ENCODE measurements around the gene HMX2.

Gene HMX2

GRCh38 chr10:123151737-123152135, 3.8 kb downstream of the HMX2 start:
- TF ChIP-seq, protein P1, sequence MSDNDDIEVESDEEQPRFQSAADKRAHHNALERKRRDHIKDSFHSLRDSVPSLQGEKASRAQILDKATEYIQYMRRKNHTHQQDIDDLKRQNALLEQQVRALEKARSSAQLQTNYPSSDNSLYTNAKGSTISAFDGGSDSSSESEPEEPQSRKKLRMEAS (IDR thresholded peaks at IDR 0.05; ENCODE audit: low read depth, low read length), result no peak
- TF ChIP-seq CTCF (IDR thresholded peaks at IDR 0.05; ENCODE audit: low read depth, low read length), result no peak
- no peak for TF ChIP-seq POLR2A (IDR thresholded peaks at IDR 0.05; ENCODE audit: extremely low read depth, insufficient read length)
- TF ChIP-seq MYC (IDR thresholded peaks at IDR 0.05; ENCODE audit: low read depth, low read length), result no peak
- H3K4me3 ChIP-seq (ENCODE audit: low read depth, low read length), result no peak overlapping the region
- DNase-seq (ENCODE audit: low read depth), result no peak

DNA sequence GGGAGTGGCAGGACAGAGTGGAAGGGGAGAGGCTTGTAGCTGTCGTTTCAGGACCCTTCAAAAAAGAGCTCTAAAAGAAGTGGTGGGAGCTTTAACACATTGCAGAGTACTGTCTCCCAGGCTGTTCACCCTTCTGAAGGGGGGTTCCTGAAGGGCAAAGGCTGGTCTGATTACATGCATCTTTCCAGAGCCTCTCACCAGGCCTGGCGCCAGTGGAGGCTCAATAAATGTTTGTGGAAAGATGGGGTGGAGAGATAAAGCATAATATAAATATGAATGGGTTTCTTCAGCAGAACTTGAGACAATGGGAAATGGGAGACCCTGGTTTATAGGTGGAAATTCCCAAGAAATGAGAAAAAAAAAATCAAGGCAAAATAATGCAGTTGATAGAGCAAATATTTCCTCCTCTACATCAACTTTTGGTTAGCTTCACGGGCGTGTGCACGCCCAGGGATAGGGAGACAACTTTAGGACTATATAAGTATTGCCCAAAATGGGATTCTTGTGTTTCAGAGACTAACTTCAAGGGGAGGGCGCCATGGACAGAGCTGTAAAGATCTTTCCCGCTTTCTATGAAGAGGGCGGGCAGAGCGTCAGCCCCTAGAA, 5.7 kb downstream of the HMX2 start:
- TF ChIP-seq, protein P1 (IDR thresholded peaks at IDR 0.05; ENCODE audit: low read depth, low read length), result no peak
- TF ChIP-seq MYC (IDR thresholded peaks at IDR 0.05; ENCODE audit: low read depth, low read length) (no peak), POLR2A (IDR thresholded peaks at IDR 0.05; ENCODE audit: extremely low read depth, insufficient read length) (no peak), CTCF (IDR thresholded peaks at IDR 0.05; ENCODE audit: low read depth, low read length) (no peak)
- no peak for DNase-seq (ENCODE audit: low read depth)
- H3K4me3 ChIP-seq (ENCODE audit: low read depth, low read length), result no peak overlapping the region

DNA sequence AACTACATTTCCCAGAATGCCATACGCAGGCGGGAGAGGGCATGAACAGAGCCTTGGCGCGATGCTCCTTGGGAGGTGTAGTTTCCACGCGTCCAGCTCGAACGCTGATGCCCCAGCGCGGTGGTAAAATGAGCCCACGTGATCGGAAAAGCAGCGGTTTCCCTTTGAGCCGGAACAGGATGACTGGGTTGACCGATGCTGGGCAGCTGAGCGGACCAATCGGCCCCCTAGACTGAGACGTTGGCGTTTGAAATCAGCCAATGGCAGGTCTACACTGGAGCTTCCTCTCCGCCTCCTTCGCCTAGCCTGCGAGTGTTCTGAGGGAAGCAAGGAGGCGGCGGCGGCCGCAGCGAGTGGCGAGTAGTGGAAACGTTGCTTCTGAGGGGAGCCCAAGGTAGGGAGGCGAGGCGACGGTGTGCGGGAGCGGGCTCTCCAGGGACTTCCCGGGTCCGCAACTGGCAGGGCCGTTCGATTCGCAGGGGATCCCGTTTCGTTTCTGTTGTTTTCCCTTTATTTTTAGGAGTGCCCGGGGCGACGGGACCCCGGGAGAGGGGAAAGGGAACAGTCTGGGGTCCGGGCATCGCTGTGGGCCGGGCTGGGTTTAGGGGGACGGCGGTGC, 6.3 kb downstream of the HMX2 start, which contains the start of gene BUB3:
TSS of gene BUB3 (plus strand) at position 311 of the 619 bp plus-strand sequence. CDS start 516 bp downstream, outside the sequence.
- TF ChIP-seq POLR2A (IDR thresholded peaks at IDR 0.05; ENCODE audit: extremely low read depth, insufficient read length), result peak; percentile 98
- peak; percentile 62 for TF ChIP-seq MYC (IDR thresholded peaks at IDR 0.05; ENCODE audit: low read depth, low read length)
- TF ChIP-seq CTCF (IDR thresholded peaks at IDR 0.05; ENCODE audit: low read depth, low read length), result no peak
- TF ChIP-seq, protein P1 (IDR thresholded peaks at IDR 0.05; ENCODE audit: low read depth, low read length), result peak; percentile 99
- DNase-seq (ENCODE audit: low read depth), result peak; percentile 100
- H3K4me3 ChIP-seq (ENCODE audit: low read depth, low read length), result peak within 1 kb of the TSS; percentile 98

GRCh38 chr10:123154711-123155505, 7.0 kb downstream of the HMX2 start:
- DNase-seq (ENCODE audit: low read depth), result peak; percentile 82
- H3K4me3 ChIP-seq (ENCODE audit: low read depth, low read length), result peak overlapping the region; percentile 98
- TF ChIP-seq, protein P1 (IDR thresholded peaks at IDR 0.05; ENCODE audit: low read depth, low read length), result peak; percentile 77
- no peak for TF ChIP-seq CTCF (IDR thresholded peaks at IDR 0.05; ENCODE audit: low read depth, low read length)
- TF ChIP-seq MYC (IDR thresholded peaks at IDR 0.05; ENCODE audit: low read depth, low read length), result peak; percentile 65; the same call in 1 of the 2 replicates

GRCh38 chr10:123156078-123156477, 8.1 kb downstream of the HMX2 start:
- peak overlapping the region; percentile 98 for H3K4me3 ChIP-seq (ENCODE audit: low read depth, low read length)
- TF ChIP-seq POLR2A (IDR thresholded peaks at IDR 0.05; ENCODE audit: extremely low read depth, insufficient read length) (no peak), CTCF (IDR thresholded peaks at IDR 0.05; ENCODE audit: low read depth, low read length) (no peak), MYC (IDR thresholded peaks at IDR 0.05; ENCODE audit: low read depth, low read length) (no peak)
- TF ChIP-seq, protein P1 (IDR thresholded peaks at IDR 0.05; ENCODE audit: low read depth, low read length), result no peak
- no peak for DNase-seq (ENCODE audit: low read depth)
